Activated T-cell treated with anti-CD3 and anti-CD28 coated beads for 1 hour (primary cell): Measurements from ENCODE around the gene SDR39U1.

ENCODE experiments used
- DNase-seq: peaks from one replicate; pipeline ENCODE4 v3.0.0-alpha.2; 2020; ENCODE audit warnings: low read depth

Gene SDR39U1

DNA sequence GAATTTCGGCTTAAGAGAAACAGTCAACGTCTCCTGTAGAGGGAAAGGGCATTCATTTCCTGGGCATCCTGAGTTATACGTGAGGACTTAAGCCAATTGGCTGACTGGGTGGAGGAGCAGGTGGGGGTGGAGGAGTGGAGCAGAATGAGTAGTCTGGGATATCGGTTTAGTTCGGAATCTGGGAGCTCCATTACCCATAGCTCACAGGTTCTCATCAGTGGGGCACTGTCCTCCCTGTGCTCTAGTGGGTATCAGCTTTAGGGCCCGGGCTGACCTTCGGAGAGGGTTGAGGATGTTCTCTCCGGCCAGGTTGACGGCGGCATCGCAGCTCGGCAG is 704 bp downstream of the SDR39U1 start:
- DNase-seq, result no peak

DNA sequence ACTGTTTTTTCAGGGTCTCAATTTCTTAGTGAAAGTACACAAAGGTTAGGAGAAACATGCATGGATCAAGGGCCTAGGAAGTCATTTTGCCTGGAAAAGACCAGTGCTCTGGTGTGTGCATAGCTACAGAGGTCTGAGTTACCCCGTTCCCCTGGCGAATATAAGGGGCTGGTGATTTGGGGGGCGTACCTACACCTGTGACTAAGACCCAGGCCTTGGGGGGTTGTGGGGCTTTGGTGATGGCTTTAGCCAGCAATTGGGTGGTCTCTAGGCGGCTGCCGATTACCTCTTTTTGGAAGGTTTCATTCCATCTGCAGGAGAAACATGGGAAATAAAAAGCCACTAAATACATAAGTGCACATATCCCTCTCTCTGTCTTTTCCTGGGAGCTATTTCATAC is 1.1 kb downstream of the SDR39U1 start:
- DNase-seq, result no peak

DNA sequence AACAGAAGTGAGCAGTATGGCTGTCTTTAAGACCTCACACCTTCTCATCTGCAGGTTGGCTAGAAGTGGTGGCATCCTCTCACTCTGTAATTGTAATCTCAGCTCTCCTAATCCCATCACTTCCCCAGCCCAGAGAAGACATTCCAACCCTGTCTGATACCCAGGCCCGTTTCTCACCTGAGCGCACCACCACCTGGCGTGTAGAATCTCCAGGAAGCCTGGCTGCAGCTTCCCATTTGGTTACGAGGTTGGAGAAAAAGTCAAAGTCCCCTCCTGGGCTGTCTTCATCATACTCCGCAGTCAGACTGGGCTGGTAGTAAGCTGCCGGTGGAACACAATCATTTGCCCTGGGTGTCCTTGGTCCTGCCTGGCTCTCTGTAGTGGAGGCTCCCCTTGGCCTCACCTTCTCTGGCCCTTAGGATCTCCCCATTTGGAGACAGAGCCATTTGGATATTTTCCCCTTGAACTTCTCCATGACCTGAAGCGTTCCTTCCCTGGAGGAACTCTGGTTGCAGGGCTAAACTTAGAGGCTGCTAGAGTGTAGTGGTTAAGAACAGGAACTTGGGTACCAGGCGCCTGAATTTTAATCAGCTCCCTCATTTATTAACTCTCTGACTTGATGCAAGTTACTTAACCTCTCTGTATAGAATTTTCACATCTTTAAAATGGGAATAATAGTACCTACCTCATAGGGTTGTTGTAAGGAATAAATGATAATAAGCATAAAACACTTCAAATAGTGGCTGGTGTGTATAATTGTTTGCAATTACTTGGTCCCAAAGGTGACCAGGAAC is 1.8 kb downstream of the SDR39U1 start:
- no peak for DNase-seq

DNA sequence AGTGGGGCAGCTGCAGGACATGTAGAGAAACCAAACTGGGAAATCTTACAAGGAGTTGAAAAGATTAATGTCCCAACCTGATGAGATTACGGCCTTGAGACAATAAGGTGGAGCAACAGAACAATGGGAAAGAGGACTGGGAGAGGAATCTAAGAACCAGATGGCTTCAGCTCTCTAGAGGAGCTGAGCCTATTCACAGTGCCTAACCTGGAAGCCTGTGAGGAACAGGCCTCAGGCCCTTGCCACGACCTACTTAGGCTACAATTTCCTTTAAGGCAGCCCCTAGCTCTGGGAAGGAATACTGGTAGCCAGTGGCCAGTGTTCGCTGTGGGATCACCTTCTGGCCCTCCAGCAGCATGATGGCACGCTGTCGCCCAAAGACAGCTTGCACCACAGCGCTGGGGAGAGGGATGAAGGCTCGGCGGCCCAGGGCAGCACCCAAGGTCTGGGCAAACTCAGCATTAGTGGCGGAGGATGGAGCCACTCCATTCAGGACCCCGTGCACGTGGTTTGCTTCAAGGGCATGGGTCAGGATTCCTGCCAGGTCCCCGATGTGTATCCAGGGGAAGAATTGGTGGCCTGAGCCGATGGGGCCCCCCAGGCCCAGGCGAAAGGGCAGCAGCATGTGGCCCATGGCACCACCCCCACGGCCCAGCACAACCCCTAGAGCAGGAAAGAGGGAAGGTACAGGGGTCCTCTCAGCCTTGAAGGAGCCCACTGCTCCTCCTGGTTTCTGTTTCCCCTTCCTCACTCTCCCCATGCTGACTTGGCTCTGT is 2.6 kb downstream of the SDR39U1 start:
- DNase-seq, result no peak

DNA sequence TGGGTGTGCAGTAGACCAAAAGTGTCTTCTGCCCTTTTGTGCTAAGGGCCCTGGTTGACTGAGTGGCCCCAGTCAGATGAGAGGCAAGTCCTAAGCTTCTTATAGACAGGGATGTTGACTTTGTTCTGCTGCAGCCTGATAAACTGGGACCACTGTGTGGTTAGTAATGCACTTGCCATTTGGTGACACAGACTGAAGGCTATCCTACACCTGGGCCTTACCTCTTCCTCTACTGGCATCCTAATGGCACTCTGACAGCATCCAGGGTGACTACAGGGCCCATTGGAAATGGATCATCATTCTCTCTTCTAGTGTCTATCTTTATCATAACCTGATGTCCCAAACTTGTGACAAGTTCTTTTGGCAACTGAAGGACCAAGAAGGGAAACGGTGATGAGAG is 3.3 kb downstream of the SDR39U1 start:
- DNase-seq, result no peak

DNA sequence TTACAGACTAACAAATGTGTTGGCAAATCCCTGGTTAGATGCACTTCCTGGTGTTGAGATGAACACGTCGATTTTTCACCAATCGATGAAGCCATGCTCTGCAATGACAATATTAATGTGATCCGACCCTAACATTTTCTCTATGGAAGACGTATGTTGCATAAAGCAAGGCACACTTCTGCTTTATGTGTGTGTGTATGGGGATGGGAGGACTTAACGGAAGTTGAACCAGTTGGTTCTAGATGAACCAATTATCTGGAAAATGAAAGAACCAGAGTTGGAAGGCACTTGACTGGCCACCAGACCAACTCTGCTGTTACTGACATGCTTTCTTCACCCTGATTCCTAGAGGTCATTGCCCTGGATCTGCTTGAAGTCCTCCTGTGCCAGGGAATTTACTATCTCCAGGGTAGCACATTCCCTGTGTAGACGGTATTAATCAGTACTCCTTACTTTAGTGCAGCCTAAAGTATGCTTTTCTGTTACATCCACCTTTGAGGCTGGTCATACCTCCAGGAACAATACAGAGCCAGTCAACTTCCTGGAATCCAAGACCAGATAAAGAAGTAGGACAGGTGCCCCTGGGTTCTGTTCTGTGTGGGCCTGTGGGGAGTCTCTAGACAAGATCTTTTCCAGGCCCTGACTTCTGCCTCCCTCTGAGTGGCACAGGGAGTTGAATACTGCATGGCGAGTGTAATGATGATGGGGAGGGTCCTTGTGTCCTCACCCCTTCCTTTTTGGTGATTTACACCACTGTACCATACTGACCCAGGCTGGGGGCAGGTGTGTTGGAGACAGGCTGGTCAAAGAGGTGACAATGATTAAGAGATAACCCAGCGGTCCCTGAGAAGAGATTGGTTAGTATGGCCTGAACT is 4.1 kb downstream of the SDR39U1 start:
- DNase-seq, result no peak

DNA sequence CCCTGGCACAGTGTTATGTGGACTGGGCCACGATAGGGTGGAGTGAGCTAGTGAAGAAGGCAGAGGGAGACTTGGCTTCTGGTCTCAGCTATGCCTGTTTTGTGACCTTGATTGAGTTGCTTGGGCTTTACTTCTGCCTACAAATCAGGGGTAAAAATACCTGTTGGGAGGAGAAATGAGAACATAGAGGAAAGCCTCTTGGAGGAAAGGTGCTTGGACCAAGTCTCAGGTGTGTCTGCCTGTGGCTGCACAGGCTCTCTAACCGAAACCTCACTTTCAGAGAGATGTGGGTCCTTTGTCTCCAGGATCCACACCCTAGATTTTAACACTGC is 4.9 kb downstream of the SDR39U1 start:
- DNase-seq, result no peak

DNA sequence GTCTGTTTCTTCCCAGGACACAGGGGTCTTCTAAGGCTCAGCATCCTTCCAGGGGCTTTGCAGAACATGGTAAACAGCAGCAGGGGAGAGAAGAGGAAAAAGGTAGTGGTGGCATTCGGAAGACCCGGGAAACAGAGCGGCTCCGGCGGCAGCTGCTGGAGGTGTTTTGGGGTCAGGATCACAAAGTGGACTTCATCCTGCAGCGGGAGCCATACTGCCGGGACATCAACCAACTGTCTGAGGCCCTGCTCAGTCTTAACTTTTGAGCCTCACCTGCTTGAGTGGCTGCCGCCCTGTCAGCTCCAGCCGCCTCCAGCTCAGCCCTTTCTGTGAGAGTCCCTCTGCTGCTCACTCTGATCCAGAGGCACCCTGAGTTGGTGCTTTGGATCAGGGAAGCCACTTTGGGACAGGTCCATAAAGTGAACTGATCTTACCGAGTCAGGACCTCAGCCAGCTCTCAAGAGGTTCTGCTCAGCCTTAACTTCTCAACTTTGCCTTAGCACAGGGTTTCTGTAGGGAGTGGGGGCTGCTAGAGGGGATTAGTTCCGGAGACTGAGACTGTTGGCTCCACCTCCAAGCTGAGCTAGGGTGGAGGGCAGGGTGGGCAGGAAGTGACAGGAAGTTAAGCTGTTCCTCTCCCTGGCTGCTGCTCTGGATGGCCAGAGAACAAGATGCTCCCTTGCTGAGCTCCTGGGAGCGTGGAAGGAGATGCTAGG is 5.4 kb downstream of the SDR39U1 start:
- DNase-seq, result no peak

DNA sequence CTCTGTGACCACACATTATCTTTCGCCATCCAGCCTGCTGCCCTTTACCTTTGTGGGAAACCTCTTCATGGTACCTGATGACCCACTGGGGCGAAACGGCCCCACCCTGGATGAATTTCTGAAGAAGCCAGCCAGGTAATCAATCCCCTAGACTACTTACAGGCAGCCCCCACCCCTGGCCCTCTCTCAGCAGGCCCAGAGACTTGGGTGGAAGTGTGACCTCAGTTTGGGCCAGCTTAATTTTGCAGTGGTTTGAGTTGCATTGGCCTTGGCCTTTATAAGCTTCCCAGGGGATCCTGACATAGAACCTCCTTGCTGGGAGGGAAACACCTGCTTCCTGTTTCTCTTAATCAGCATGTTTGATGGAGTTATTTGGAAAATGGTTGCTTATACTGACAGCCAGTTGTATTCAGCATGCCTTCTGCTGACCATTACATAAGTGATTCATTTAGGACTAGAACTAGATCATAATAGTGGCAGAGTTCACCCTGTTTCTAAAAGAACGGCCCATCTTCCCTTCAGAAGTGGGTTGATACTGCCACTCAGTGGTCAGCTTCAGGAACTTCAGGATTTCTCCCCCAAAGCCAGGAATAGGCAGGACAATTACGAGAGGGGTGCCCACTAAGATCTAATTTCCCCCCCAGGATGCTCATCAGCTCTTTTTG is 6.1 kb downstream of the SDR39U1 start:
- no peak for DNase-seq

DNA sequence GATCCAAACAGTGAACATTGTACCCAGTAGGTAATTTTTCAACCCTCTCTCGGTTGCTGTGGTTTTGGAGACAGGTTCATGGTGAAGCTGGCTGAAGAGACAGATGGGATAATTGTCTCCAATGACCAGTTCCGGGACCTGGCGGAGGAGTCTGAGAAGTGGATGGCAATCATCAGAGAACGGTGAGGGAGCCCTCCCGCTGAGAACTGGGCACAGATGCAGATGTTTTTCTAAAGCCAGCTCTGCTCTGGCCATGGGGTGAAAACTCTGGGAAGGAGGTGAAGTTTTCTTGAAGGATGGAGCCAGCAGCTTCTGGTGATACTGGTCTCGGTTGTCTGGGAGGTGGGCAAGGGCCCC is 6.6 kb downstream of the SDR39U1 start:
- DNase-seq, result no peak

DNA sequence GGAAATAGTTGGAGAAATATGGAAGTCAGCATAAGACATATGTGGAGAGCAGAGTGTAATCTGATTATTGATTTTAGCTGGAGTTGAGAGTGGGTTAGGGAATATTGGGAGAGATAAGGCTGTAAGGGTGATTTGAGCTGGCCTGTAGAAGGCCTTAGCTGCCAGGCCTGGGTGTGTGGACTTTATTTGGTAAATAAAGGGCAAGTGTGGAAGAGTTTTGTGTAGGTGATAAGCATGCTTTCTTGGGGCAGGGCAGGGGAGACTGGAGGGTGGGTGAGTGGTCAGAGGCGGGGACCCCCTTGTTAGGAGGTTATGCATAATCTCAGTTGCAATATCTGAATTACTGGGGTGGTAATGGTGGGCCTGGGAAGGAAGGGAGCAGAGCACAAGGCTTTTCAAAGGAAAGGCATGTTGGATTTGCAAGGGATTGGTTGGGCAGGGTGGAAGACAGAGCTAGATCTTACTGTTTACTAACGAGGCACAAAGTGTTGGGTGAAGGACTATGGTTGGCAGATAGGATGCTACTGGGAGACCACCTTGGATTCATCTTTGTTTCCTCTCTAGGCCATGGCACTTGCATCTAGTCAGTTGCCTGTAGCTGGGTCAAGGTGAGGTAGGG is 7.3 kb downstream of the SDR39U1 start:
- DNase-seq, result no peak

DNA sequence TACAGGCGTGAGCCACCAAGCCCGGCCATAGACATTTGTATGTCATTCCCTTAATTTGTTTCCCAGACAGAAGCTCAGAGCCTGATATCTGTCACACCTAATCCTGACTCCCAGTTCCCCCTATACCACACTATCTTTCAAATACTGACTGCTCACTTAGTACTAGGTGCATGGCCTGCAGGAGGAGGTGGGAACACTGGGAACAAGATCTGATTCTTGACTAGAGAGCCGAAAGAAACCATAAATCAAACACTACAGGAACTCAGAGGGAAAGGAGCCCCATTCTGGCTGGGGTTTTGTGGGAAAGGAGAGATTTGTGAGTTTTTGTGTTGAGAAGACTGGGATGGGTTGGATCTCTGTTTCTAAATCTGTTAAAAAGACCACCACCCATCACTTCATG is 7.9 kb downstream of the SDR39U1 start:
- no peak for DNase-seq

DNA sequence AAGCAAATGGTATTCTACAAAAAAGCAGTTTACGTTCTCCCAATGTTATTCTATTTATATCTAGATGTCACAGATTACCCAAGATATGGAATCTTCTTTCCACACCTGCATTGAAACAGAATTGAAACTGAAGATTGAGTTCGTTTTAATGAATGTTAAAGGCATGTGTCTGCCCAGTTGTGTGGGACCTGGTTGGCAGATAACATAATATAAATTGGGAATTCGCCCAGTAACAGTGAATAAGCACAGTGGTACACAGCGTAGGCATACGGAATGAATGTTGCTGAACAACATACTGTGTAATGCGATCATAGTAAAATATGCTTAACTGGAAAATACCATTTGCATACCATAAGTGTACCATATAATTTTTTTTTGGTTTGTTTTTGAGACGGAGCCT is 8.5 kb downstream of the SDR39U1 start:
- no peak for DNase-seq

DNA sequence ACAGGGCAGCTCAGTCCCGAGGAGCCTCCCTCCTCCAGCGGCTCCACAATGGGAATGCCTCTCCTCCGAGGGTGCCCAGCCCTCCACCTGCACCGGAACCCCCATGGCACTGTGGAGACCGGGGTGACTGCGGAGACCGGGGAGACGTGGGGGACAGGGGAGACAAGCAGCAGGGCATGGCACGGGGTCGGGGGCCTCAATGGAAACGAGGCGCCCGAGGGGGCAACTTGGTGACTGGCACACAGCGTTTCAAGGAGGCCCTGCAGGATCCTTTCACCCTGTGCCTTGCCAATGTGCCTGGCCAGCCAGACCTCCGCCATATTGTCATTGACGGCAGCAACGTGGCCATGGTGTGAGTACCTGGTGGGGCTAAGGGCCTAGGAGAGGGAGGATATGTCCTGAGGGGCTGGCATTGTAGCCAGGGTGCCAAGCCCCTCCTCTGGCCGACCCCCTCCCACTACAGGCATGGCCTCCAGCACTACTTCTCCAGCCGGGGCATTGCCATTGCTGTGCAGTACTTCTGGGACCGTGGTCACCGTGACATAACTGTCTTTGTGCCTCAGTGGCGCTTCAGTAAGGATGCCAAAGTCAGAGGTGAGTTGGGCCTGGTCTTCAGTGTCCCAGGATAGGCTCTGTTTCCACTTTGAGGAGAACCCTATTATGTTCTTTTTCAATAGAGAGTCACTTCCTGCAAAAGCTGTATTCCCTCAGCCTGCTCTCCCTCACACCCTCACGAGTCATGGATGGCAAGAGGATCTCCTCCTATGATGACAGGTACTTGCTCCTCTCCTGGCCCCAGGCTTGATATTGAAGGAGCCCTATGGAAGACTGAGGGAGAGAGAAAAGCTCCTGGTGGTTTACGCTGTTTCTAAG is 10.1 kb downstream of the SDR39U1 start:
- DNase-seq, result no peak

DNA sequence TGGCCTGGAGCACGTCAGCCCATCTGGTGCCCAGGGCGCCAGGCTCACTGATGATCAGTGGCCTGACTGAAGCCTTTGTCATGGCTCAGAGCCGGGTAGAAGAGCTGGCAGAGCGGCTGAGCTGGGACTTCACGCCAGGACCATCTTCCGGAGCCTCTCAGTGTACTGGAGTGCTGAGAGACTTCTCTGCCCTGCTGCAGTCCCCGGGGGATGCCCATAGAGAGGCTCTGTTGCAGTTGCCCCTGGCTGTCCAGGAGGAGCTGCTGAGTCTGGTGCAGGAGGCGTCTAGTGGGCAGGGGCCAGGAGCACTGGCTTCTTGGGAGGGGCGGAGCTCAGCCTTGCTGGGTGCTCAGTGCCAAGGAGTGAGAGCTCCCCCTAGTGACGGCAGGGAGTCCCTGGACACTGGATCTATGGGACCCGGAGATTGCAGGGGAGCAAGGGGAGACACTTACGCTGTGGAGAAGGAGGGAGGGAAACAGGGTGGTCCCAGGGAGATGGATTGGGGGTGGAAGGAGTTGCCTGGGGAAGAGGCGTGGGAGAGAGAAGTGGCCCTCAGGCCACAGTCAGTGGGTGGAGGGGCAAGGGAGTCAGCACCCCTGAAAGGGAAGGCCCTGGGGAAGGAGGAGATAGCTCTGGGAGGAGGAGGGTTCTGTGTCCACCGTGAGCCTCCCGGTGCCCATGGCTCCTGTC is 10.9 kb downstream of the SDR39U1 start:
- peak; percentile 88 for DNase-seq

DNA sequence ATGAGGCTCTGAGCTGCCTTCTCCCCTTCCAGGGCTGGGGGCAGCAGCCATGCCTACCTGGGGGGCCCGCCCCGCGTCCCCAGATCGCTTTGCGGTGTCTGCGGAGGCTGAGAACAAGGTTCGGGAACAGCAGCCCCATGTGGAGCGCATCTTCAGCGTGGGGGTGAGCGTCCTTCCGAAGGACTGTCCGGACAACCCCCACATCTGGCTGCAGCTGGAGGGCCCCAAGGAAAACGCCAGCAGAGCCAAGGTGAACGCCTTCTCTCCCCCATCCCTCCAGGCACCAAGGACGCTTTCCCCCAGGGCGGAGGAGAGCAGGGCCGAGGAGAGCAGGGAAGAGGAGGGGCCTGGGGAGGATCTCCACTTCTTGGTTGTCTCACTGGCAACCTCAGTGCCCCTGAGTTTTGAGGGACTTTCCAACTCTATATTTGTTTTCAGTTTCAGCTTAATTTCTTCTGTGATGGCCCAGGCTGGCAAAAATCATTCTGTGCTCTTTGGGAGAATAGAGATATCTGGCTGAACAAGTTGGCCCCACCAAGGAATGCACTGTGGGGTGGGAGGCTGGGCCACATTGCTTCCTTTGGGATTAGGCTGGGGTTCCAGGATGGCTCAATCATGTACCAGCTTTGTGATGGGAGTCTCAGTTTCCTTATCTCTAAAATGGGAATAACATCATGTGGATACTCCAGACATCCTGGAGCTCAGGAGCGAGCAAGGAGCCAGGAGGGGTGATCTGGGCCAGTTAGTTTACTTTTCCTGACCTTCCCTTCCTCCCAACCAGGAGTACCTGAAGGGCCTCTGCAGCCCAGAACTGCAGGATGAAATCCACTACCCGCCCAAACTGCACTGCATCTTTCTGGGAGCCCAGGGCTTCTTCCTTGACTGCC is 11.7 kb downstream of the SDR39U1 start:
- DNase-seq, result peak; percentile 33

DNA sequence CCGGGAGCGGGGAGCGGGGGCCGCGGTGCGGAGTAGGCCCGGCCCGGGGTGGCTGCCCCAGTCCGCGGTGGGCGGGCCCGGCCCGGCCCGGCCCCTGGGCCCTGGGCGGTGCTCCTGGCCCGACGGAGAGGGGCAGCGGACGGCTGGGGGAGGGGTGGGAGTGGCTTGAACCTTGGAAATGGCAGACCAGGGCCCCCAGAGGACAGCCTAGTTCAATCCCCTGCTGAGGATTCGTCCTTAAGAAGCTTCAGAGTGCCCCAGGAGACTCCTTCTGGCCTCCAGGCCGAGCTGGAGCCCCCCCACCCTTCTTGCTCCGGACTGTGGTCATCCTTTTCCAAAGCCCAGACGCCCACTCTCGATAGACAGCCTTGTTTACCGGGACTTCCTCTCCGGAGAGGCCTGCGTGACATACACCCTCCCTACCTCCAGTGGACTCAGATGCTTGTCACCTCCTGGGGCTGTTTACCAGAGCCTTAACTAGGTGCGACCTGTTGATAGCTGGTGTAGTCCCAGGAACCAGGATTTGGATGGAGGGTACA is 12.4 kb downstream of the SDR39U1 start:
- peak; percentile 28 for DNase-seq

DNA sequence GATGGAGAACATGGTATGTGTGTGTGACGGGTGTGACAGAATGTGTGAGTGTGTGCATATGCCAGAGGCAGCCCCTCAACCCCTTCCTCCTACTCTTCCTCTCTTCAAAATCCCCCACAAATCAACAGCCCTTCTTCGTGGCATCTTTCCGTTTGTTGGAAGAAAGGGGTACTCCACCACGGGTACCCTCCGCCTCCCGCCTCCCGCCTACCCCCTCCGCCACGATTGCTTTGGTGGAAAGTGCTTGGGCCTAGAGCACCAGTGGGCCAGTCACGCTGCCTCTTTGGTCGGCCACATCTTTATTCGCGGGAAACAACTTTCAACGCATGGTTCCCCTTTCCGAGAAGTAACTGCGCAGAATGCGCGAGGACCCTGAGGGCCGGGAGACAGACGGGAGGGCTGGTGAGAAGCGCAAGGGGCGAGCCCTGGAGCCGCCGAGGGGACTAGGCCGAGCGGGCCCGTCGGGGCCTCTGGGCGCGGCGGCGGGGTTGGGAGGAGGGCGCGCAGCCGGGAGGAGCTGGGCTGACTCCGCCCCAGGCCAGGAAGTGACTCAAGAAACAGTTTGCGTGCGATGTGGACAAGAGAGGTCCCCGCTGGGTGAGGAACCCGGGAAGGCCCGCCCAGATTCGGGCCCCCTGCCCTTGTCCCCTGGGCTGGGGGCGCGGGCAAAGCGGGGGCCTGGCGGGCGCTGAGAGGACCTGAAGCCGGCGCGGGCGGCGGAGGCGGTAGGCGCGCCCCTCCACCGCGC is 13.0 kb downstream of the SDR39U1 start, which contains the start of the genes CBLN3 and KHNYN:
Gene CBLN3 (minus strand): TSS at position 274 of the 748 bp plus-strand sequence. CDS start 614 bp downstream, outside the sequence.
Gene KHNYN (plus strand): TSS at position 560 of the 748 bp plus-strand sequence. CDS start 777 bp downstream, outside the sequence.
- peak; percentile 79 for DNase-seq
